HG03442 (cell line): ENCODE results near the gene FITM1.

Experiments
- ATAC-seq: cut with Tn5 transposase; IDR thresholded peaks from one replicate; pipeline ENCODE4 v1.9.1; 2021; ENCODE audit warnings: mild to moderate bottlenecking, moderate library complexity; ENCODE audit not compliant: unreplicated experiment

The FITM1 gene

DNA sequence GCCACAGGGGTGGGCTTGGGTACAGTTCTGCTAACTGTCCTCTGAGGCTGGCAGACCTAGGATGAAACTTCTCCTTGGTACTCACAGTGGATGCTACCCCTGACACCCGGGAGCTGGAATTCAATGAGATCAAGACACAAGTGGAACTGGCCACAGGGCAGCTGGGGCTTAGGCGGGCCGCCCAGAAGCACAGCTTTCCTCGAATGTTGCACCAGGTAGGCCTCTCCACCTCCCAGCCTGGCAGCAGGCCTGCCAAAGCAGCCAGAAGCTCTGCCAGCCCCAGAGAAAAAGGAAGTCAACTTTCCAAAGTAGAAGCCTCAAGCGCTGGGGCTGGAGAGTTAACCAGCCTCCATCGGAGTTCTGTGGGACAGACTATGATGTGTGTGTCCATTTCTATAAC, 13.3 kb upstream of the FITM1 start:
- ATAC-seq = no peak

DNA sequence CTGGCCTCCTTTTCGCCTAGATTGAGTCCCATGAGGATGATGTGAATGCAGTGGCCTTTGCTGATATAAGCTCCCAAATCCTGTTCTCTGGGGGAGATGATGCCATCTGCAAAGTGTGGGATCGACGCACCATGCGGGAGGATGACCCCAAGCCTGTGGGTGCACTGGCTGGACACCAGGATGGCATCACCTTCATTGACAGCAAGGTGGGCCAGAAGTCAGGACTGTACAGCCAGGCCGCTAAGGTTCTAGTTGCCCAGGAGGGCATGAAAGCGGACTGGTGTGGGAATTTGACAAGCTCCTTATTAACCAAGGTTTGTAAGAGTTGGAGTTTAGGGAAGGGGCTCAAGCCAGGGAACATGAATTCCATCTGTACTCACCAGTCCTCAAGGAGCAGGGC, 10.8 kb upstream of the FITM1 start:
- ATAC-seq = no peak

DNA sequence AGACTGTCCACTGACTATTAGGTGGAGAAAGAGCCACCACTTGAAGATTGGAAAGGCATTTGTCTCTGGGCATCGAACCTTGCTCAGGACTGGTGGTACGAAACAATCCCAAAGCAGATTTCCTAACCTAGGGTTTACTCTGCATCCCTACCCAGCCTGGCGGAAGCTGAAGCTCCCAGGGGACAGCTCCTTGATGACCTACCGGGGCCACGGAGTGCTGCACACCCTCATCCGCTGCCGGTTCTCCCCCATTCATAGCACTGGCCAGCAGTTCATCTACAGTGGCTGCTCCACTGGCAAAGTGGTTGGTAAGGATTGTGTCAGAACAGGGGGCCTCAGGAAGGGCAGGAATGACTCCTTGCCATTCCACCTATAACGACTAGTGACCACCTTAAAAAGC, 9.2 kb upstream of the FITM1 start:
- no peak for ATAC-seq

DNA sequence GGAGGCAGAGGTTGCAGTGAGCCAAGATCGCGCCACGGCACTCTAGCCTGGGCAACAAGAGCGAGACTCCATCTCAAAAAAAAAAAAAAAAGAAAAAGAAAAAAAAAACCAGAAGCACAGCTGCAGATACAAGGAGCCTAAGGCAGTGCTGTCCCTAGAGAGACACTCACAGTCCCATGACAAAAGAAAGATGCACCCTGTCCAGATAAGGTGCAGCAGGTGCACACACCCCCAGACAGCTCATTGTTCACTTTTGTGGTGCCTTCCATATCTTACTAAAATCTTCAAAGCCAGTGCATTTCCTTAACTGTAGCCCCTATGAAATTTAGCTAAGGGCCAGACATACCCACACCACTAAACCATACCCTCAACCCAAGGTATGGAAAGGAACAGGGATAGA, 8.0 kb upstream of the FITM1 start:
- ATAC-seq = no peak

DNA sequence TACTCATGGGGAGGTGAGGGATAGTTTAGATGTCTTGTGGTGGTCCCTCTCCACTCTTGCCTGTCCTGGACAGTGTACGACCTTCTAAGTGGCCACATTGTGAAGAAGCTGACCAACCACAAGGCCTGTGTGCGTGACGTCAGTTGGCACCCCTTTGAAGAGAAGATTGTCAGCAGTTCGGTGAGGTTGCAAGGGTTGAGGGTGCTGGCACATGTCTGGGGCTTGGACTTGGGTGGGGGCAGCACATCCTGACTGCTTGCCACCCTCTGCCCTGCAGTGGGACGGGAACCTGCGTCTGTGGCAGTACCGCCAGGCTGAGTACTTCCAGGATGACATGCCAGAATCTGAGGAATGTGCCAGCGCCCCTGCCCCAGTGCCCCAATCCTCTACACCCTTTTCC, 7.6 kb upstream of the FITM1 start:
- ATAC-seq = no peak

DNA sequence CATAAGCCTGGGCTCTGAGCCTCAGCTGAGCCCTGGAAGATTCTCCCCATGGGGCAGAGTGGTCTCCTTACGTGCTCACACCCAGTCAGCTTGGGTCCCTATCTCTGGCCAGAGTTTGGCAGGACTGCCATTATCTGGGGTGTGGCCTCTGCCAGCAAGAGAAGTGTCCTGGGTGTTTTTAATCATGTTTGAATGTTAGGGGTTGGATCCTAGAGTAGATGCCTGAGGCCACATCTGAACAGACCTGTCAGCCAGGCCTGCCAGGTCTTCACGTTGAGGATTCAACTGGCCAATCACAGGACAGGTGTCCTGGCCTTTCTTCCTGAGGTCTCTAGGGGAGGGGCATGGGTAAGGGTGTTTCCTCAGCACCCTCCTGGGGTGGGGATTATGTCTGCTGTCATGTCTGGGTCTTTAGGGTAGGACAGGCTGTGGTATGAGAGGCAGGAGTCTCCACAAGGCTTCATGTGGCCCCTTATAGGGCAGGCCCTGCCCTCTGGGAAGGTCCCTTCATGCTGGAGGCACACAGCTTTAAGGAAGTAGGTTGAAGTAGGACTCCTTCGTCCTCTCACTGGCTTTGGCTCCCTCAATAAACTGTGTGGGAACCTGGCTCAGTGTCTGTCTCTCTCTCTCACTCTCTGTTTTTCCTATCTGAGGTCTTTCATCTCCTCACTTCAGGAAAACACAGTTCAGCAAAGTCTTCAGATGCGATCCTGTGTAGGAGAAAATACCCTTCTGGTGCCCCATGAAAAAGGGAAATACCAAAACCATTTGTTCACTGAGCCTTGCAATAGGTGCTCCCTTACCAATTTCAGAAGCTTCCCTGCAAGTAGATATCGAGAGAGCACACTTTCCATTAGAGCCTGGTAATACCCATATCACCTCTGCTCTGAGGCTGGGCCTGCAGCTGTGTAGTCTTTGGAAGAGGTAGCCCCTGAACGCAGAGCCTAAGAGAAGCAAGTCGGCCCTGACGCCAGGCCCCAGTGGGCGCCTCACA, 6.7 kb upstream of the FITM1 start:
- ATAC-seq = peak; percentile 42

DNA sequence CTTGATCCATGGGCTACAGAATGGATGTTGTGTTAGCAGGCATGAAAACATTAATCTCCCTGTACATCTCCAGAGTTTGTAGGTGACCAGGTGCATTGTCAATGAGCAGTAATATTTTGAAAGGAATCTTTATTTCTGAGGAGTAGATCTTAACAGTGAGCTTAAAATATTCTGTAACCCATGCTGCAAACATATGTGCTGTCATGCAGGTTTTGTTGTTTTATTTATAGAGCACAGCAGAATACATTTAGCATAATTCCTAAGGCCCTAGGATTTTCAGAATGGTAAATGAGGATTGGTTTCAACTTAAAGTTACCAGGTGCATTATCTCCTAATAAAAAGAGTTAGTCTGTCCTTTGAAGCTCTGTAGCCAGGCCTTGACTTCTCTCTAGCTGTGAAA, 3.5 kb upstream of the FITM1 start:
- no peak for ATAC-seq

DNA sequence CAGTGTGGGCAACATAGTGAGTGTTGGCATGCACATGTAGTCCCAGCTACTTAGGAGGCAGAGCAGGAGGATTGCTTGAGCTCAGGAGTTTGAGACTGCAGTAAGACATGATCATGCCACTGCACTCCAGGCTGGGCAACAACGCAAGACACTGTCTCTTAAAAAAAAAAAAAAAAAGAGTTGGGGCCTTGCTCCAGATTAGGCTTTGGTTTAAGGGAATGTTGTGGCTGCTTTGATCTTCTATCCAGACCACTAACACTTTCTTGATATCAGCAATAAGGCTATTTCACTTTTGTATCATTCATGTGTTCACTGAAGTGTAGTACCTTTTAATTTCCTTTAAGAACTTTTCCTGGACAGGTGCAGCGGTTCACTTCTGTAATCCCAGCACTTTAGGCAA, 2.8 kb upstream of the FITM1 start:
- ATAC-seq = no peak

DNA sequence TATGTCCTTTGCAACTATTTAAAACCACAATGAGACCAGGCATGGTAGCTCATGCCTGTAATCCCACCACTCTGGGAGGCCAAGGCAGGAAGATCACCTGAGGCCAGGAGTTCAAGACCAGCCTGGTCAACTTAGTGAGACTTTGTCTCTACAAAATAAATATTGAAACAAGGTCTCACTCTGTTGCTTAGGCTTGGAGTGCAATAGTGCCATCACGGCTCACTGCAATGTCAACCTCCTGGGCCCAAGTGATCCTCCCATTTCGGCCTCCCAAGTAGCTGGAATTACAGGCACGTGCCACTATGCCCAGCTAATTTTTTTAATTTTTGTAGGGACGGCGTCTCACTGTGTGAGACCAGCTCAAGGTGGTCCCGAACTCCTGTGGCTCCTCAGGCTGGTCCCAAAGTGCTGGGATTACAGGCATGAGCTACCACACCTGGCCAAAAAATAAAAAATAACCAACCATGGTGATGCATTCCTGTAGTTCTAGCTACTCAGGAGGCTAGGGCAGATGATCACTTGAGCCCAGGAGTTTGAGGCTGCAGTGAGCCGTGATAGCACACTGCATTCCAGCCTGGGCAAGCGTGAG, 955 bp upstream of the FITM1 start:
- no peak for ATAC-seq

DNA sequence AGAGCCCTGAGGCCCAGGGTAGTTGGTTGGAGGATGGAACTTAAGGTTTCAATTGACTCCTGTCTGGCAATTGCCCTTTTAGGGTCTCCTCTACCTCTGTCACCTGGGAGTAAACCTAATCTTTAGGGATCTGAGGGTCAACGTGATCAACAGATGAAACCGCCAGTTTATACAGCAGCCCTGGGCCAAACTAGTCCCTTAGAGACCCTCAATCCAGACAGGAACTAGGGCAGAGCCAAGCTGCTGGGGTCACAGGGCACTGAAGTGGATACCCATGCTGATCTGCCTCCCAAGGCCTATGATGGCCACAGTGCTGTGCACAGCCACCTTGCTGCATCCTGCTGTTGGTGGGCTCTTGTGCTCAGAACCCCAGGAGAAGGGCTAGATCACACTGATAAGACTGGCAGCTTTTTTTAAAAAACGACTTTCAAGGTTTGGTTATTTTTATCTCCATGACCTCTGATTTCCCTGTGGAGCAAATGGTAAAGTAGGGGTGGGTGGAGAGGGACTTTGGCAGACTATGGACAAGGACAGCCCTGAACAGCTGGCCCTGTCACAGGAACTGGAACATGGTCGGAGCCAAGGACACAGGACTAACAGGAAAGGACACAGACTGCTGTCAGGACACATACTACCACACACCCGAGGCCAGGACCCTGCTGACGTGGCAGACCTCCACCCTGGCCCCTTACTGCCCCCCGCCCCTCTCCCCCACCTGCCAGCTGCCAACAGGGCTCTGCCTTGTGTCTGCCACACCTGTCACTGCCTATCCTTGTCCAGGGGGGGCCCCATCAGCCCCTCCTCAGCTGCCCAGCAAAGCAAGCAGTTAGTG, 474 bp downstream of the FITM1 start:
- no peak for ATAC-seq

DNA sequence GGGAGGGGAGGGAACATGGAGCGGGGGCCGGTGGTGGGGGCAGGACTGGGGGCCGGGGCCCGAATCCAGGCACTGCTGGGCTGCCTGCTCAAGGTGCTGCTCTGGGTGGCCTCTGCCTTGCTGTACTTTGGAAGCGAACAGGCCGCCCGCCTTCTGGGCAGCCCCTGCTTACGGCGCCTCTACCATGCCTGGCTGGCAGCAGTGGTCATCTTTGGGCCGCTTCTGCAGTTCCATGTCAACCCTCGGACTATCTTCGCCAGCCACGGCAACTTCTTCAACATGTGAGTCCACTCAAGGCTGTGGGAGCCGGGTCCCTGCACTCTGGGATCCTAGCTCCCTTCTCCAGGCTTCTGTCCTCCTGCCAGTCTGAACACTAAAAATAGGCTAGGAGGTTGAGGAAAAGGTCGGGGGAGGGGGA, 1.1 kb downstream of the FITM1 start:
- no peak for ATAC-seq

DNA sequence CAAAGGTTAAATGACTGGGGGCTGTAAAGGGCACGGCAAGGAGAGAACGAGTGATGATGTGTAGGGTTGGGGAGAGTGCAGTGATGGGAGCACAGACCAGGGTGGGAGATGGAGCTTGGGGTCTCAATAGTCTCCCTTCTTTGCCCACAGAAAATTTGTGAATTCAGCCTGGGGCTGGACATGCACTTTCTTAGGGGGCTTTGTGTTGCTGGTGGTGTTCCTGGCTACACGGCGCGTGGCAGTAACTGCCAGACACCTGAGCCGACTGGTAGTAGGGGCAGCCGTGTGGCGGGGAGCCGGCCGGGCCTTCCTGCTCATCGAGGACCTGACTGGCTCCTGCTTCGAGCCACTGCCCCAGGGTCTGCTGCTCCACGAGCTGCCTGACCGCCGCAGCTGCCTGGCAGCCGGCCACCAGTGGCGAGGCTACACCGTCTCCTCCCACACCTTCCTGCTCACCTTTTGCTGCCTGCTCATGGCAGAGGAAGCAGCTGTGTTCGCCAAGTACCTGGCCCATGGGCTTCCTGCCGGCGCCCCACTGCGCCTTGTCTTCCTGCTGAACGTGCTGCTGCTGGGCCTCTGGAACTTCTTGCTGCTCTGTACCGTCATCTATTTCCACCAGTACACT, 1.7 kb downstream of the FITM1 start:
- ATAC-seq = no peak

DNA sequence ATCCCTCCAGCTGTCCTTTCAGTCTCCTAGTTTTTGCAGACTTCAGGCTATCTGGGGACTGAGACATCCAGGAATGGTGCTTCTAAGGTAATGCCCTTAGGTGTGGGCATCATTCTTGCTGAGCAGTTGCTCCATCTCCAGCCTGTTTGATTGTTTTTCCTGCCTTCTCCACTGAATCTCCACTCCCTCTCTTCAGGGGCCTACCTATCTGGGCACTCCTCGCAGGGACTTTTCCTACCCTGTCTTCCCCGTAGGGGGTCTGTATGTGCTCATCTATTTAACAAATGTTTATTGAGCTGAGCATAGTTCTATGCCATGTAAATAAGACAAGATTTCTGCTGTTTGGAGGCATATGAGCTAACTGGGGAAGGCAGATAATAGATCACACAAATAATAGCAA, 2.5 kb downstream of the FITM1 start:
- no peak for ATAC-seq

DNA sequence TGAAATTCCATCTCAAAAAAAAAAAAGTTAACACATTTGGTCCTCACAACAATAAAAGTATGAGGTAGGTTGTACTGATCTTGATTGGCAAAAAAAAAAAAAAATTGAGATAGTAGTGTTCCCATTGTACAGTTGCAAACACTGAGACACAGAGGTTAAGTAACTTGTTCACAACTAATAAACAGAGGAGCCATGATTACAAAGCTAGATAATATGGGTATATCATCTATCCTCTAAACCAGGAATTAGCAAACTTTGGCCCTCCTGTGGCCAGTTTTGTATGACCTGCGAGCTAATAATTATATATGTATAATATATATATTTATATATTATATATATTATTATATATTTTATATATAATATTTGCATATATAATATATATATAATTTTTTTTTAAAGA, 3.3 kb downstream of the FITM1 start:
- no peak for ATAC-seq

DNA sequence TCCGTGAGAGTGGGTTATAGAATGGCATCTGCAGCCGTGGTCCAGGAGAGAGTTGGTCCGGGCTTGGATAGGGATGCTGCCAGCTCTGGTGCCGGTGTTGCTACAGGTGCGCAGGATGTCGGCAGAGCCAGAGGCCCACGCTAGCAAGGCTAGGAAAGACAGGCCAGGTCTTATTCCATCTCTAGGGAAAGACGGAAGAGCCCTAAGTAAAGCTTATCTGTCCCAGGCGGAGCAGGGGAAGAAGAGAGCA, 5.0 kb downstream of the FITM1 start:
- ATAC-seq = no peak

DNA sequence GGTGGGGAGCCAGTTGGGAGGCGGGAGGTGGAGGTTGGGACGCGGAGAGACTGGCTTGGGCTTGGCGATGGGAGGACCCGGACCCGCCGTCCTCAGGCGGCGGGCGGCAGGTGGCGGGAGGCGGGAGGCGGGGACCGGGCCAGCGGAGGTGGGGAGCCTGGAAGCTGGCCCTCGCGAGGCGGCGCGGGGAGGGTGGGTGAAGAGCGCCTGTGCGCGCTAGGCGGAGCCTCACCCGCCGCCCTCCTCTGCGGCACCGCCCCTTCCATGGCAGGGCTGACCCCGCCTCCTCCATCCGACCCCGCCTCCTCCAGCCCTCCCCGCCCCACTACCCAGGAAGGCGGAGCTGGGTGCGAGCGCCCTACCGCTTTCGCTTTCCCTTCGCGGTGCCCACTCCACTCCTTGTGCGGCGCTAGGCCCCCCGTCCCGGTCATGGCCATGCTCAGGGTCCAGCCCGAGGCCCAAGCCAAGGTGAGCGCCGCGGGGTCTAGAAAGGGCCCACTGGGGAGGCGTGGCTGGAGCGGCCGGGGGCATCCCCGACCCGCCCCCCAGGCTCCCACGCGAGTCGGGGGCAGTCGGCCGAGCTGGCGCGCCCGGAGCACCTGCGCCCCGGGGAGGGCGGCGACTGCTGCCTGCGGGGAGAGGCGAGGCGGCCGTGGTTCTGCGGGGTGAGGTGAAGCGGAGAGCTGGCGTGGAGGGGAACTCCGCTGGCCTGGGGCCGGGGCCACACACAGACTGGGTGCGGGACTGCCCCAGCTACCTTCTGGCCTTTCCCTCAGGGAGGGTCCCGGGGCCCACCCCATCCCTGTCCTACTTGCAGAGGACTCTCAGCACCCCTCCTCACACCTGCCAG, 5.6 kb downstream of the FITM1 start, which contains the start of gene PSME1:
PSME1 (plus strand) TSS at position 361 of the 850 bp plus-strand sequence; CDS start at position 430, 69 bp downstream.
- ATAC-seq = peak; percentile 80

DNA sequence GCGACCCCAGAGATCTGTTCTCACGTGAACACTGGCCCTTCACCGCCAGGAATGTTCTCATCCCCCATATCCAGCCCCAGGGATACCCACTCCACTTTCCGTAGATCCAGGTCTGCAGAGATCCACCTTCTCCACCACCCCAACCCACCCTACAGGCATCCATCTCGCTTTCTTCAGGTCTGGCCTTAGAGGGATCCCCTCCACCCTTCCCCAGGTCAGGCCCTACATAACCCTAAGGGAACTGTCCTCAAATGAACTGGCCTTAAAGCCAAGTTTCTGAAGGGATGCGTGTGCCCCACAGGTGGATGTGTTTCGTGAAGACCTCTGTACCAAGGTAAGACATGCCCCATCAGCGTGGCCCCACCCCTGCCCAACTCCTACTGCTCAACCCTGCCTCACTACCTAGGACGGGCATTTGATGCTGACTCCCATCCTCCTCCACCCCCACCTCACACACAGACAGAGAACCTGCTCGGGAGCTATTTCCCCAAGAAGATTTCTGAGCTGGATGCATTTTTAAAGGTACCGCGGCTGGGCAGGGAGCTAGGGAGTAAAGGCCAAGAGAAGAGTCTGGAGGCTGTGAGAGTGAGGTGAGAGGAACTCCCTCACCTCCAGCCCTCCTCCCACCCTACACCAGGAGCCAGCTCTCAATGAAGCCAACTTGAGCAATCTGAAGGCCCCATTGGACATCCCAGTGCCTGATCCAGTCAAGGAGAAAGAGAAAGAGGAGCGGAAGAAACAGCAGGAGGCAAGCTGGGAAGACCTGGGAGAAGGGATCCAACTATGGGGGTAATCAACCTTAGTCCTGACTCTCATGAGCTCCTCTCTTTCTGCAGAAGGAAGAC, 6.4 kb downstream of the FITM1 start:
- ATAC-seq = no peak

DNA sequence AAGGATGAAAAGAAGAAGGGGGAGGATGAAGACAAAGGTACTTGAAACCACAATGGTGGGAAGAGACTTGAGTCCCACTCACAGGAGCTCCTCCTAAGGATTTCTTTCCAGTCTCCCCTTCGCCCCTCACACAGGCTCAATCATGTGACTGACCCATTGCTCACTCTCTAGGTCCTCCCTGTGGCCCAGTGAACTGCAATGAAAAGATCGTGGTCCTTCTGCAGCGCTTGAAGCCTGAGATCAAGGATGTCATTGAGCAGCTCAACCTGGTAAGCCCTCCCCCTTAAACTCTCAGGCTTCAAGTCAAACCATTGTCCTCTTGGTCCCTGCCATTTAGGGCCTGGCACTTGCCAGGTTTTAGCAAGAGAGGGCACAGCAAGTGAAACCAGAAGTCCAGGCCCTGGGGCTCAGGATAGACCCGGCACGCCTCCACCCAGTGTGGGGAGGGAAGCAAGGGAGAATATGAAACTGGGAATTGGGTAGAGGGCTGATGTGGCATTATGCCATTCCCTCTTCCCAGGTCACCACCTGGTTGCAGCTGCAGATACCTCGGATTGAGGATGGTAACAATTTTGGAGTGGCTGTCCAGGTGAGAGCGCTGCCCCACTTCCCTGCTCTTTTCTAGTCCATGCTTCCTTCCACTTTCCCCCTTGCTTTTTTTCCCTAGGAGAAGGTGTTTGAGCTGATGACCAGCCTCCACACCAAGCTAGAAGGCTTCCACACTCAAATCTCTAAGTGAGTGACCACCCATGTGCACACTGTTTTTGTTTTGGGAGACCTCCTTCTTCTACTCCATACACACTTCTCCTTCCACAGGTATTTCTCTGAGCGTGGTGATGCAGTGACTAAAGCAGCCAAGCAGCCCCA, 7.3 kb downstream of the FITM1 start:
- ATAC-seq = no peak
